Small intestine (tissue), 7 donors: Measurements from ENCODE around the gene MOB2. TPM values are rescaled to one million over a fixed set of nuclear protein-coding genes. Genes with fewer than 3 reads are reported as not detected.

Experiments
- DNase-seq, 2 donors: peaks; one replicate each; pipeline versions ENCODE4 v3.0.0 to v3.0.0-alpha.2; 2013
- FAIRE-seq: peaks from 2 replicates; lab custom pipeline; 2012; peaks lifted over from hg19 to GRCh38; lab: Jason Lieb, UNC
- H3K27ac ChIP-seq, 3 donors: one replicate each; pipeline ENCODE4 v1.5.1; 2013; ENCODE audit warnings: low read length in 2 of 3, mild to moderate bottlenecking in 2 of 3, control low read depth in 1 of 3, inconsistent platforms in 1 of 3, low read depth in 1 of 3, moderate library complexity in 1 of 3
- H3K27me3 ChIP-seq, 3 donors: one replicate each; pipeline ENCODE4 v1.6.1; 2013; ENCODE audit warnings: low read length in 3 of 3, inconsistent platforms in 1 of 3; ENCODE audit not compliant: control insufficient read depth in 3 of 3, insufficient read depth in 3 of 3
- H3K36me3 ChIP-seq, 3 donors: one replicate each; pipeline ENCODE4 v1.6.1; 2013; ENCODE audit warnings: low read length in 3 of 3, inconsistent platforms in 1 of 3, low read depth in 1 of 3, mild to moderate bottlenecking in 1 of 3, moderate library complexity in 1 of 3; ENCODE audit not compliant: control insufficient read depth in 3 of 3, insufficient read depth in 2 of 3
- H3K4me1 ChIP-seq, 3 donors: one replicate each; pipeline ENCODE4 v1.6.1; 2013; ENCODE audit warnings: low read length in 2 of 3, inconsistent platforms in 1 of 3, low read depth in 1 of 3, mild to moderate bottlenecking in 1 of 3, moderate library complexity in 1 of 3; ENCODE audit not compliant: control insufficient read depth in 3 of 3, insufficient read depth in 2 of 3
- H3K4me3 ChIP-seq, 3 donors: one replicate each; pipeline ENCODE4 v1.5.1; 2013; ENCODE audit warnings: low read length in 3 of 3, control low read depth in 1 of 3, inconsistent platforms in 1 of 3, low read depth in 1 of 3, mild to moderate bottlenecking in 1 of 3, moderate library complexity in 1 of 3
- H3K9me3 ChIP-seq, 2 donors: one replicate each; pipeline ENCODE4 v1.6.1; 2013; ENCODE audit warnings: low read depth in 1 of 2, low read length in 1 of 2; ENCODE audit not compliant: control insufficient read depth in 2 of 2, insufficient read depth in 1 of 2
- WGBS, 3 donors: extraction: QIAGEN DNeasy Blood & Tissue Kit; methylation state at CpG; one replicate each; pipeline ENCODE4 v1.1.7; 2013; 5-methylcytosine and 5-hydroxymethylcytosine counted together
- polyA plus RNA-seq, 4 donors: library from polyadenylated mRNA; stranded (reverse) in 3 of 4; unstranded in 1 of 4; fragments of 200-250 nt in 3 of 4; fragments of 120-200 nt in 1 of 4; gene quantifications; one replicate each; pipeline versions ENCODE4 v1.2.1 to v1.2.3, GENCODE V29; 2013
- donor health status: healthy with polysubstance abuse.
- donor health status: control.
- donor health status: control.
- donor health status: Bipolar disorder and iron deficiency.
- donor health status: healthy.

MOB2 gene
- polyA plus RNA-seq, 4 donors: 28.3 to 48.6 (median 42.0) TPM

DNA sequence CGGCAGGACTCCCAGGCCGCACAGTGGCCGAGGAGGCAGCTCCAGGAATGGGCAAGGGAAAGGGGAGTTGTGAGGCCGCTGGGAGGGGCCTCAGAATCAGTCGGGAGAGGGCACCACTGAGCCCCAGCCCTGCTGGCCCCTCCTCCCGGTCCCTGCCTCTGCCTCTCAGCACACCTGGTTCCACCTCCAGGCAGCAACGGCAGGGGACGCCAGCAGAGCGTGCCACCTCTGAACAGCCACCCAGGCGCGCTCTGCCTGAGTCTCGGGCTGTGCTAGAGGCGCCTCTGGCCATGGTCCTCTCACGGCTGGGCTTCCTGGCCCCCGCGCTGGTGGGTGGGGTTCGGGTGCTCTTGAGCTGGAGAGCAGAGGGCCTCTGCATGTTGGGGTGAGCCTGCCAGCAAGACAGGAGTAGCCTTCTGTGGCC, 33.0 kb downstream of the MOB2 start:
- Histone ChIP-seq H3K36me3 (peaks cover 0 to 7% (median 0%) of the 10 kb centered on the region in 3 donors), H3K27me3 (no peaks in the 10 kb centered on the region), H3K4me1 (peaks cover 0 to 35% (median 0%) of the 10 kb centered on the region in 3 donors), H3K9me3 (no peaks in the 10 kb centered on the region), H3K4me3 (no peak overlapping the region), H3K27ac (no peak overlapping the region)
- WGBS, 3 donors: 10 to 15% (median 13%) methylated on average over 10 to 17 of the region's 17 CpGs
- DNase-seq: peak; percentile 26 to 68
- no peak for FAIRE-seq

DNA sequence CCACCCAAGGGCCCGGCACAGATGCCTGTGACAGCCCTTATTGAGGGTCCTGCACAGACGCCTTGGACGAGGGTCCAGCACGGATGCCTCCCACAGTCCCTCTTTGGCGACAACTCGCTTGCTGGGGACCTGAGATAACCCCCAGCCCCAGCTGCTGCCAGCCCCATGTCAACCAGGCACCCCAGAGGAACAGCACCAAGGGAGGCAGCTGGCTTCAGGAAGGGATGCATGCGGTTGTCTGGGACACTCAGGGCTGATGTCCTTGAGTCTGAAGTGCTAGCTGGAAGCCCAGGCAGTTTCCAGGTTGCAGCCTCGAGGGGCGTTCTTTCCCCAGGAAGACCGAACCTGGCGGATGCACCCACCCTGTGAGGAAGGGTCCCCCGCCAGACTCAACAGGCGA, 33.8 kb downstream of the MOB2 start:
- Histone ChIP-seq H3K4me1 (peaks cover 0 to 30% (median 0%) of the 10 kb centered on the region in 3 donors), H3K27ac (no peak overlapping the region), H3K36me3 (peaks cover 0 to 6% (median 0%) of the 10 kb centered on the region in 3 donors), H3K9me3 (no peaks in the 10 kb centered on the region), H3K27me3 (no peaks in the 10 kb centered on the region), H3K4me3 (no peak overlapping the region)
- DNase-seq: no peak
- FAIRE-seq: no peak
- 66 to 78% (median 66%) methylated on average over 13 of the region's 13 CpGs for WGBS, 3 donors

DNA sequence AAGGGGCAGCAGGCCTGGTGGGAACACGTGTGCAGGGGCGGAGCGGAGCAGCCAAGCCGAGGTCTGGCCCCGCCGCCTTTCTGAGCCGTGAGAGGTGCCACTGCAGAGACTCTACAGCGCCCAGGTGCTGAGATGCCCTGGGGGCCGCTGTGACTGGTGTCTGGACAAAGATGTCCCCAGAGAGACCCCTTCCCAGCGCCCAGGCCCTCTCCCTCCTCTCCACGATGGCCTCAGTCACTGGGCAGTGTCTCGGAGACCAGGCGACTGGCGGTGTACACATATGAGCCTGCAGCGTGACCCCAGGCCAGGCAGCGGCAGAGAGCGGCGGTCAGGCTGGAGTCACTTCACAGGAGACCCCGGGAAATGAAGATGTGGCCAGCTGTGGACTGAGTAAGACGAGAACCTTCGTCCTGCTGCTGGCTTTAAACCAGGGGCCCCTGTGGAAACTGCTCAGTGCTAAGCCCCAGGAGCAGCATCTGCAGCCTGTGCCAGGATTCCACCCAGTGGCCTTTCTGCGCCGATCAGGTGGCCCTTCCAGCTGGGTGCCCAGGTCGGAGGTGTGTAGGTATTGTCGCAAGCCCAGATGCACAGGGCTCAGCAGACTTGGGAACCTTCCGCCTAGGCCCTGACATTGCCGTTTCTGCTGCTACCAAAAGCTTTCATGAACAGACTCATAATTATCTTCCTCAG, 34.7 kb downstream of the MOB2 start:
- Histone ChIP-seq H3K4me3 (no peak overlapping the region), H3K36me3 (no peaks in the 10 kb centered on the region), H3K27ac (no peak overlapping the region), H3K4me1 (peaks cover 0 to 25% (median 0%) of the 10 kb centered on the region in 3 donors), H3K9me3 (no peaks in the 10 kb centered on the region), H3K27me3 (no peaks in the 10 kb centered on the region)
- WGBS, 3 donors: 74 to 86% (median 77%) methylated on average over 27 of the region's 27 CpGs
- FAIRE-seq (no peak), DNase-seq (no peak)

DNA sequence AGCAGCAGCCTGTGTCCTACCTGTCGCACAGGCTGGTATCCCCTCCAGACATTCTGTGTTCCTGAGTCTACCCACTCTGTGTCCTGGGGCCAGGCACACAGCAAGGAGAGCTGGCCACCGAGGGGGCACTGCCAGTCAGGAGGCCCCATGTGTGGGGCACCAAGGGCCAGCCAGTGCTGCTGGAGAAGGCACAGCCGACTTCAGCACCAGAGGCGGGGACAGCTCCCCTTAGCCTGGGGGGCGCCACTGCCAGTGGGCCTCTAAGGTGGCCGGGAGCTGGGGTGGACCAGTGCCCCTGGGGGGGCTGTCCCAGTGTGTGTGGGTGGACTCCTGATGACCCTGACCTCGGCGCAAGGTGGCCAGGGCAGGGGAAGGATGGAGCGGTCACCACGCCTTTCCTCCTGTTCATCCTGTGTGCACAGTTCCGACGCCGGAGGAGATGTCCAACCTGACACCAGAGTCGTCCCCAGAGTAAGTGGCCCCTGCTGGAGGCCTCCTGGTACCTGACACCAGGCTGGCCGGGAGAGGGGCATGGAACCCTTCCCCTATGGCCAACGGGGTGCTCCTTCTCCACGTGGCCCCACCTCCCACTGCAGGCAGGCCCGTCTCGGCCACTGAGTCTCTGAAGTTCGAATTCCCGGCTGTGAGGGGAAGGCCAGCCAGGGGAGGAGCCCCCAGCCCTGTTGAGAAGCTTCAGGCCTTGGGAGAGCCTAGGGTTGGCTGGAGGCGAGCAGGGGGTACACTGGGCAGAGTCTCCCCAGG, 35.4 kb downstream of the MOB2 start:
- H3K36me3 ChIP-seq: no peaks in the 10 kb centered on the region
- peaks cover 0 to 18% (median 0%) of the 10 kb centered on the region in 3 donors for H3K4me1 ChIP-seq
- 64 to 77% (median 76%) methylated on average over 22 of the region's 22 CpGs for WGBS, 3 donors
- H3K4me3 ChIP-seq: no peak overlapping the region
- H3K9me3 ChIP-seq: no peaks in the 10 kb centered on the region
- H3K27ac ChIP-seq: no peak overlapping the region
- no peak for DNase-seq
- no peak for FAIRE-seq
- no peaks in the 10 kb centered on the region for H3K27me3 ChIP-seq

DNA sequence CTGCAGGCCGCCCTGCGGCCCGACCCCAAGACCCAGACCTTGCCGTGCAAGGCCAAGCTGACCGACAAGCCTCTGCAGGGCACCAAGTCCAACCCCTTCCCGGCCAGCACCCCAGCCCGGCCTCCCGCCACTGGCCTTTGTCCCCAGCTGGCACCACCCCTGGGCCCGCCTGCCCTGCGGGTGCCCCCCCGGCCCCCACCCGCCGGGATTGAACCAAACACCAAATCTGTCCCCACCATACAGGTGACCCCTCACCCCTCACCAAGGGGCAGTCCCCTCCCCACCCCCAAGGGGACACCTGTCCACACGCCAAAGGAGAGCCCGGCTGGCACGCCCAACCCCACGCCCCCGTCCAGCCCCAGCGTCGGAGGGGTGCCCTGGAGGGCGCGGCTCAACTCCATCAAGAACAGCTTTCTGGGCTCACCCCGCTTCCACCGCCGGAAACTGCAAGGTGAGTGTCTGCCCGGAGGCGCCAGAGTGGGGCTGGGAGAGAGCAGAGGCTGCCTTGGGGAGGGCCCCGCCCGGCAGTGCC, 36.2 kb downstream of the MOB2 start:
- FAIRE-seq (no peak), DNase-seq (no peak)
- Histone ChIP-seq H3K9me3 (no peaks in the 10 kb centered on the region), H3K4me3 (no peak overlapping the region), H3K4me1 (peaks cover 0 to 11% (median 0%) of the 10 kb centered on the region in 3 donors), H3K36me3 (no peaks in the 10 kb centered on the region), H3K27ac (no peak overlapping the region), H3K27me3 (no peaks in the 10 kb centered on the region)
- WGBS, 3 donors: 19 to 69% (median 45%) methylated on average over 23 to 29 of the region's 29 CpGs

DNA sequence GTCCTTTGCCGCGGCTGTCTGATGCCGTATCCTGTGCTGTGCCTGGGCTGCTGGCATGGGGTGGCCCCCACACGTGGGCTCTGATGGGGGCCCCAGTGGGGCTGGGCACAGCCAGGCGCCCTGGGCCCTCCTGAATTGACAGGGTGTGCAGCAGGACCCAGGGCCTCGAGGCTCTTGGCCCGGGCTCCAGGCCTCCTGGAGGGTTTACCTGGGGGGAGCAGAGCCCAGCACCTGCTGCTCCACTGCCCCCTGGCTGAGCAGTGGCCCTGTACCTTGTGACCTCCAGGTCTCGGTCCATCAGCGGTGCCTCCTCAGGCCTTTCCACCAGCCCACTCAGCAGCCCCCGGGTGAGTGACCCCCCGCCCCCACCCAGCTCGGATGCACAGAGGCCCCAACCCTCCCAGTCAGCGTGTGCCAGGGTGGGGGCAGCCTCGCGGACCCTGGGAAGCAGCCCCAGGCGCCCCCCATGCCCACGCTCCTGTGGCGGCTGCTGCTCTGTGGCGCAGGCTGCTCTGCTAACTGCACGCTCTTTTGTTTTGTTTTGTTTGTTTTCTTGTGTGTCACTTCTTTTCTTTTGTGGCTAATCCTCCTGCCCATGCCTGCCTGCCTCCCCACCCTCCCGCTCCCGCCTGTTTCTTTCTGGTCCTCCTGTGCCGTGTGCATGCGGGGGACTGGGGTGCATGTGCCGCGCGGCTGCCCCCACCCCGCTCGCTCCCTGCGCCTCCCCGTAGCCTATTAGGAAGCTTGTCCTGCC, 36.9 kb downstream of the MOB2 start:
- peaks cover 0 to 10% (median 0%) of the 10 kb centered on the region in 3 donors for H3K4me1 ChIP-seq
- no peak for FAIRE-seq
- no peak overlapping the region for H3K27ac ChIP-seq
- H3K4me3 ChIP-seq: no peak overlapping the region
- H3K36me3 ChIP-seq: peaks cover 0 to 2% (median 0%) of the 10 kb centered on the region in 3 donors
- no peak for DNase-seq
- H3K9me3 ChIP-seq: no peaks in the 10 kb centered on the region
- H3K27me3 ChIP-seq: no peaks in the 10 kb centered on the region
- 57 to 77% (median 69%) methylated on average over 27 to 31 of the region's 31 CpGs for WGBS, 3 donors

DNA sequence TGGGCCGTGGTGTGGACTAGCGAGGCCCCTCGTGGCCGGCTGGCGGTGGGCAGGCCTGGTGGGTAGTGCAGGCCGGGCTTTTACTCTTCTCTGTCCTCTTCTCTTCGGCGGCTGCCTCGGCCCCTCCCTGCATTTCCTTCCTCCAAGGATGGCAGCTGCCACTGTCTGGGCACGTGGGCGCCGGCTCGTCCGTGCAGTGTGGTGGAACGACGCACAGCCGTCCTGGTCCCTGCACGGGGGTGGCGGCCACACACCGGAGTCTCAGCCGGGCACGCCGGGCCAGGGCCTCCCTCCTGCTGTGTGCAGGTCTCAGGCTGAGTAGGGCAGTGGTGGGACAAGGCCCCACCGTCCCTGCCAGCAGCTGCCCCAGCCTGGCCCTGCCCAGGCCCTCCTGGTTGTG, 37.7 kb downstream of the MOB2 start:
- H3K9me3 ChIP-seq: no peaks in the 10 kb centered on the region
- H3K27ac ChIP-seq: no peak overlapping the region
- peaks cover 0 to 2% (median 0%) of the 10 kb centered on the region in 3 donors for H3K36me3 ChIP-seq
- 64 to 70% (median 68%) methylated on average over 24 of the region's 24 CpGs for WGBS, 3 donors
- FAIRE-seq (no peak), DNase-seq (no peak)
- H3K4me3 ChIP-seq: no peak overlapping the region
- H3K4me1 ChIP-seq: peaks cover 0 to 8% (median 0%) of the 10 kb centered on the region in 3 donors
- H3K27me3 ChIP-seq: no peaks in the 10 kb centered on the region
